ENCODE measurements around the gene FAM228A.
A peak's percentile ranks its signal among the peaks of the same experiment; 100 is the strongest.
"Not testable (repeated sequence)": the region's sequence is repeated elsewhere in the genome, so short reads cannot be mapped to it uniquely, and the experiment has no call there.

Gene FAM228A

DNA sequence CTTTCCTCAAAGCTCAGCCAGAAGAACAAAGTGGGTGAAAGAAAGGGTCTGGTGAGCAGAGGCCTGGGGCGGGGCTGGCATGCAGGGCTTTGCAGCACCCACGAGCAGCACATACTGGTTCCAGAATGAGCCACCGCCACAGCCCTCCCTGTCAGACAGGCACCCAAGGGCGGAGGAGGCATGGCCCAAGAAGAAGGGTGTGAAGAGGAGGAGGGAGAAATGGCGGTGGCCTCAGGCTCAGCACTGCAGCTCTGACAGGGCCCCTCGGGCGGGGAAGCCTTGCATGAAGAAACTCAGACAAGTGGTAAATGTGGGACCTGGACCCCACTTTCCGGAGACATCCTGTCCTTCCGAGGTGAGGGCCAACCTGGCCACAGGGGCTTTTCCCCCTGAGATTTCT lies 15.7 kb downstream of the FAM228A start:
- Histone ChIP-seq H3K4me1 (ENCODE audit: control insufficient read depth, insufficient read depth, low read length) (peaks cover 4% of the 10 kb centered on the region; the same call in 1 of the 2 replicates), H3K9ac (ENCODE audit: low read length) (no peak overlapping the region), H3K9me3 (ENCODE audit: control insufficient read depth, insufficient read depth, low read depth, low read length) (no peaks in the 10 kb centered on the region), H3K27ac (ENCODE audit: low read depth, low read length) (no peak overlapping the region), H3K4me3 (ENCODE audit: low read depth, low read length) (no peak overlapping the region), H3K36me3 (ENCODE audit: control insufficient read depth, insufficient read depth, low read length) (no peaks in the 10 kb centered on the region), H3K27me3 (ENCODE audit: control insufficient read depth, insufficient read depth, low read length) (no peaks in the 10 kb centered on the region)

DNA sequence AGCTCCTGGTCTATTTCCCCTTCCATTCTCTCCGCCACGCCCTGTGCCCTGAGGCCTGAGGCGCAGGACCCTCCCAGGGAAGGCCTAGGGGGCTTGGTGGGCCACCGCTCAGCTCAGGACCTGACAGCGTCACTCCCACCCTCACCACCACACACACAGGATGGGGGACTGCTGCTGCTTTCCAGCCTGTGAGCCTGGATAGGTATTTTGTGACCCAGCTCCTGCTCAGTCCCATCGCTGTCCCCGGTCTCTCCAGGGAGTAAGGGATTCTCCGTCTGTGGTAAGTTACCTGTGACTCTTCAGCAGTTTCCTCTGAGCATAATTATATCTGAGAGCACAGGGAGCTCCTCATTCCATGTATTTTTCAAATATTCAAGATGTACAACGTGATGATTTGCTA lies 16.3 kb downstream of the FAM228A start:
- no peaks in the 10 kb centered on the region for H3K9me3 ChIP-seq (ENCODE audit: control insufficient read depth, insufficient read depth, low read depth, low read length)
- peak overlapping the region; percentile 1 for H3K9ac ChIP-seq (ENCODE audit: low read length)
- H3K36me3 ChIP-seq (ENCODE audit: control insufficient read depth, insufficient read depth, low read length) = no peaks in the 10 kb centered on the region
- no peak overlapping the region for H3K27ac ChIP-seq (ENCODE audit: low read depth, low read length)
- H3K4me3 ChIP-seq (ENCODE audit: low read depth, low read length) = no peak overlapping the region
- peaks cover 4% of the 10 kb centered on the region; the same call in 1 of the 2 replicates for H3K4me1 ChIP-seq (ENCODE audit: control insufficient read depth, insufficient read depth, low read length)
- no peaks in the 10 kb centered on the region for H3K27me3 ChIP-seq (ENCODE audit: control insufficient read depth, insufficient read depth, low read length)

DNA sequence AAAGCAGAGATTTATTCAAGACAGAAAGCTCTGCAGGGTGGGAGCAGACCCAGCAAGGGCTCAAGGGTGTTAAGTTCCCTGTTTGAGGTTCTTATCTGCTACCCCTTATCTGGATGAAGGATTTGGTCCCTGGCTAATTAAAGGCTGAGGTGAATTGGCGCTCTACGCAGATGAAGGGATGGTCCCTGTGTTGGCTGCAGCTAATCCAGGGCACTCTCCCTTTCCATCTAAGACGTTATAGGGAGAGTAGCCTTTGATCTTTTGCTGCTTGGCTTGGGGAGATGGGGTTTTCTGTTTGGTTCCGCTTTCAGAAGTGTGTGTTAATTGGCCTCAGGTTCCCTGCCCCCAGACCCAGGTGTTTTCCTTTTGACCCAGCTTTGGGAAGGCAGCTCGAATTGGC lies 17.0 kb downstream of the FAM228A start:
- Histone ChIP-seq H3K4me3 (ENCODE audit: low read depth, low read length) (no peak overlapping the region), H3K36me3 (ENCODE audit: control insufficient read depth, insufficient read depth, low read length) (no peaks in the 10 kb centered on the region), H3K4me1 (ENCODE audit: control insufficient read depth, insufficient read depth, low read length) (peaks cover 4% of the 10 kb centered on the region; the same call in 1 of the 2 replicates), H3K9me3 (ENCODE audit: control insufficient read depth, insufficient read depth, low read depth, low read length) (no peaks in the 10 kb centered on the region), H3K27ac (ENCODE audit: low read depth, low read length) (no peak overlapping the region; the same call in 1 of the 2 replicates), H3K27me3 (ENCODE audit: control insufficient read depth, insufficient read depth, low read length) (no peaks in the 10 kb centered on the region), H3K9ac (ENCODE audit: low read length) (no peak overlapping the region)

DNA sequence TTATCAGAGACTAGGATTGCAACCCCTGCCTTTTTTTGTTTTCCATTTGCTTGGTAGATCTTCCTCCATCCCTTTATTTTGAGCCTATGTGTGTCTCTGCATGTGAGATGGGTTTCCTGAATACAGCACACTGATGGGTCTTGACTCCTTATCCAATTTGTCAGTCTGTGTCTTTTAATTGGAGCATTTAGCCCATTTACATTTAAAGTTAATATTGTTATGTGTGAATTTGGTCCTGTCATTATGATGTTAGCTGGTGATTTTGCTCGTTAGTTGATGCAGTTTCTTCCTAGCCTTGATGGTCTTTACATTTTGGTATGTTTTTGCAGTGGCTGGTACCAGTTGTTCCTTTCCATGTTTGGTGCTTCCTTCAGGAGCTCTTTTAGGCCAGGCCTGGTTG lies 22.4 kb downstream of the FAM228A start:
- H3K9me3 ChIP-seq (ENCODE audit: control insufficient read depth, insufficient read depth, low read depth, low read length); H3K4me3 ChIP-seq (ENCODE audit: low read depth, low read length); H3K27me3 ChIP-seq (ENCODE audit: control insufficient read depth, insufficient read depth, low read length); H3K27ac ChIP-seq (ENCODE audit: low read depth, low read length); H3K9ac ChIP-seq (ENCODE audit: low read length); H3K4me1 ChIP-seq (ENCODE audit: control insufficient read depth, insufficient read depth, low read length); H3K36me3 ChIP-seq (ENCODE audit: control insufficient read depth, insufficient read depth, low read length): not testable (repeated sequence)

DNA sequence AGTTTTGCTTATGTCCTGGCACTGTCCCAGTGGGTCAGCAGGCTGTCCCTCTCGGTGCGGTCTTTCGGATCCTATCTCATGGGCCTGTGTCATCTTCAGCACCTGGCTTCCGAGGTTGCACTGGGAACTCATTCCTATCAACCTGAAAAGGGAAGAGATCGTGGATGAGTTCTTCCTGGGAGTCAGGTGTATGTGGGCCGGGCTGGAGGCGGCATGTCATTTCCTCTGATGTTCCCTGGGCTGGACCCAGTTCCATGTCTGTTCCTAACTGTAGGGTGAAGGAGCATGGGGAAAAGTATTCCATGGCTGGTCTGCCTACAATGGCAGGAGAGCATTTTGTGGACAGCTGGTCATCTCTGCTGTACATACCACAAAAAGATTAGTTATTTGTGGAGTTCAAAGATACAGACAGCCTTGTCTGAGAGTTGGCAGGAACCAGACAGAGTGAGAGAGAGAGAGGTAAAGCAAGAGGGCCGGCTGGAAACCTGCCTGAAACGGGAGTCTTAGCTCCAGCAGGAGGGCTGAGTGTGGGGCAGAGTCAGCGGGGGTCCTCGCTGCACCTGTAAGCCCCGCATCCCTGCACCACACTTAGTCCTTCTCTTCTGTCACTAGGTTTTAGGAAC lies 25.2 kb downstream of the FAM228A start:
- no peak overlapping the region for H3K27ac ChIP-seq (ENCODE audit: low read depth, low read length)
- H3K36me3 ChIP-seq (ENCODE audit: control insufficient read depth, insufficient read depth, low read length) = 0 out of 2 replicates have a peak, but pooled peaks cover 6% of the 10 kb centered on the region
- H3K27me3 ChIP-seq (ENCODE audit: control insufficient read depth, insufficient read depth, low read length) = no peaks in the 10 kb centered on the region
- H3K4me1 ChIP-seq (ENCODE audit: control insufficient read depth, insufficient read depth, low read length) = no peaks in the 10 kb centered on the region
- no peak overlapping the region for H3K9ac ChIP-seq (ENCODE audit: low read length)
- H3K9me3 ChIP-seq (ENCODE audit: control insufficient read depth, insufficient read depth, low read depth, low read length) = no peaks in the 10 kb centered on the region
- no peak overlapping the region for H3K4me3 ChIP-seq (ENCODE audit: low read depth, low read length)

DNA sequence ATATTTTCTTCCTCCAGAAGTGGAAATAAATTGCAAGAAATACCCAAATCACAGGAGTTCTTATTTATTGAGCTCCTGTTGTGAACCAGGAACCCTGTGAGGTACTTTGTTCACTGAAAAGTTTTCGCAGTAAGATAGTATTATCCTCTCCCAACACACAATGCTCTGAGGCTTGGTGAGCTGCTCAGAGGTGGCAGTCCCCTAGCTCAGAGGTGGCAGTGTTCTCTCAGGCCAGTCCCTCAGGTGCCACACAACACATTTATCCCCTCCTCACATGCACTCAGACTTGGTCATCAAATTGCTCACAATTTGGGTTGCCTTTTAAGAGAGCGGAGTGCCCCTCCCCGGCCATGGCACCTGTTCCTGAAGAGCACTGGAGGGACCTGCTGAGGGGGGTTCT lies 25.9 kb downstream of the FAM228A start:
- Histone ChIP-seq H3K36me3 (ENCODE audit: control insufficient read depth, insufficient read depth, low read length) (0 out of 2 replicates have a peak, but pooled peaks cover 6% of the 10 kb centered on the region), H3K27ac (ENCODE audit: low read depth, low read length) (no peak overlapping the region), H3K27me3 (ENCODE audit: control insufficient read depth, insufficient read depth, low read length) (no peaks in the 10 kb centered on the region), H3K4me1 (ENCODE audit: control insufficient read depth, insufficient read depth, low read length) (no peaks in the 10 kb centered on the region), H3K9ac (ENCODE audit: low read length) (no peak overlapping the region), H3K4me3 (ENCODE audit: low read depth, low read length) (no peak overlapping the region), H3K9me3 (ENCODE audit: control insufficient read depth, insufficient read depth, low read depth, low read length) (no peaks in the 10 kb centered on the region)

DNA sequence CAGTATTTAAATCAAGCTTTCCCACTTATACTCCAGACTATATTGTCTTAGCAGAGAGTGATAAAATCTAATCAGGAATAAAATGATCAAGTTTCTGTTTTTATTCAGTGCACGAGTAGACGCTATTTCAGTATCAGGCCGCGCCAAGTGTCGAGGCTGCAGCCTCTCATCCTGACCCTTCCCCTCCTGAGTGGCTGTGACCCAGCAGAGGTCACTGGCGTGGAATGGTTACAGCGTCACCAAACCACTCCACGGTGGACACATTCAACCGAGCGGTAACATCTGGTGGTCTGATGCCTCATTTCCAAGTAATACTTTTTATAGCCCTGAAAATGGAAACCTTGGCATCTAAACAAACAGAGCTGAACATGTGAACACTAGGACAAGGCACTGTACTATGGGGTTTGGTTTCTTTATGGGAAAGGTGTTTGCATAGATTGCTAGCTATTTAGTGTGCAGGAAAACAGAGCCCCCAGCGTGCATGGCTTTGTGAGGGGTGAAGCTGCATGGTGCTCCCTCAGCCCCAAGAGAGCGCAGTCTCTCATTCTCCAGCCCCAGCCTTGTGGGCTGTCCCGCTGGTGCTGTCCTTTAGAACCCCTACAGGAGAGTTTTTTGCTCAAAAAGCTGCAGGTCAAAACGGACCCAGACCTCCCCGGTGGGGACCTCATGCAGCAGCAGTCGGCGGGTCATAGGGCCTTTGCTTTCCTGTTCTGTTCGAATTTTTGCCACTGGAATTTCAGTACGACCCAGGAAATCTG lies 28.4 kb downstream of the FAM228A start:
- Histone ChIP-seq H3K27me3 (ENCODE audit: control insufficient read depth, insufficient read depth, low read length) (no peaks in the 10 kb centered on the region), H3K4me1 (ENCODE audit: control insufficient read depth, insufficient read depth, low read length) (no peaks in the 10 kb centered on the region), H3K9ac (ENCODE audit: low read length) (no peak overlapping the region), H3K36me3 (ENCODE audit: control insufficient read depth, insufficient read depth, low read length) (0 out of 2 replicates have a peak, but pooled peaks cover 6% of the 10 kb centered on the region), H3K27ac (ENCODE audit: low read depth, low read length) (no peak overlapping the region), H3K9me3 (ENCODE audit: control insufficient read depth, insufficient read depth, low read depth, low read length) (no peaks in the 10 kb centered on the region), H3K4me3 (ENCODE audit: low read depth, low read length) (no peak overlapping the region)

DNA sequence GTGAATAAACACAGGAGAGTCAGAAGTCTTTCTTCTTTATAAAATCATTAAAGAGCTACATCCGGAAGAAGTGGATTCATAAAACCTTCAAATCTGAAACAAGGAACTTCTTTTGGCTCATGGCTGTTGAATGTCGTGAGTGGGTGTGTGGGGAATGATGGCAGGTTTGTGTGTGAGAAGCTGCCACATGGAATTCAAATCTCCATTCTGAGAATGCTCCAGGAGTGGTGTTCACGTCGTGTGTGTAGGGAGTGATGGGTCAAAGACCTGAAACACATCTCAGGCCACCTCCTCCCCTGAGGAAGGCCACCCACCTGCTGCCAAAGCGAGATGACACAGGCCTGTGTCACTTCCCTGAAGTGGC lies 28.9 kb downstream of the FAM228A start:
- Histone ChIP-seq H3K27me3 (ENCODE audit: control insufficient read depth, insufficient read depth, low read length) (no peaks in the 10 kb centered on the region), H3K27ac (ENCODE audit: low read depth, low read length) (no peak overlapping the region), H3K4me3 (ENCODE audit: low read depth, low read length) (no peak overlapping the region), H3K36me3 (ENCODE audit: control insufficient read depth, insufficient read depth, low read length) (0 out of 2 replicates have a peak, but pooled peaks cover 9% of the 10 kb centered on the region), H3K9me3 (ENCODE audit: control insufficient read depth, insufficient read depth, low read depth, low read length) (no peaks in the 10 kb centered on the region), H3K9ac (ENCODE audit: low read length) (no peak overlapping the region), H3K4me1 (ENCODE audit: control insufficient read depth, insufficient read depth, low read length) (no peaks in the 10 kb centered on the region)

DNA sequence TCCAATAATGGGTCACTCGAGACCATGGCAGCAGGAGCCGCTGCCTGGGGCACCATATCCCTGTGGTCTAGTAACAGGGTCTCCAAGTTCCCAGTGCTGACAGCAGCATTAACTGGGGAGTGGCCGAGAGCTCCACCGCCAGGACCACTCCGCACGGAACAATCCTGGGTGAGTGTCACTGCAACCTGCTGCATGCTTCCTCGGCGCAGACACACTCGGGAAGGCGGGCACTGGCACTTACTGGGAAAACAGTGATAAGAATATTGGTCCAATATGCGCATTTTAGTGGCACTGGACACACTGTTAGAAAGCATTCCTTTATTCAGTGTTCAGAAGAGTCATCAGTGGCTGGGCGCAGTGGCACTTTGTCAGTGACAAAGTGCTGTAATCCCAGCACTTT lies 29.7 kb downstream of the FAM228A start:
- H3K27me3 ChIP-seq (ENCODE audit: control insufficient read depth, insufficient read depth, low read length) = no peaks in the 10 kb centered on the region
- H3K4me1 ChIP-seq (ENCODE audit: control insufficient read depth, insufficient read depth, low read length) = no peaks in the 10 kb centered on the region
- H3K27ac ChIP-seq (ENCODE audit: low read depth, low read length) = no peak overlapping the region
- H3K9ac ChIP-seq (ENCODE audit: low read length) = no peak overlapping the region
- no peak overlapping the region for H3K4me3 ChIP-seq (ENCODE audit: low read depth, low read length)
- peaks cover 11% of the 10 kb centered on the region; the same call in 1 of the 2 replicates for H3K36me3 ChIP-seq (ENCODE audit: control insufficient read depth, insufficient read depth, low read length)
- H3K9me3 ChIP-seq (ENCODE audit: control insufficient read depth, insufficient read depth, low read depth, low read length) = no peaks in the 10 kb centered on the region

DNA sequence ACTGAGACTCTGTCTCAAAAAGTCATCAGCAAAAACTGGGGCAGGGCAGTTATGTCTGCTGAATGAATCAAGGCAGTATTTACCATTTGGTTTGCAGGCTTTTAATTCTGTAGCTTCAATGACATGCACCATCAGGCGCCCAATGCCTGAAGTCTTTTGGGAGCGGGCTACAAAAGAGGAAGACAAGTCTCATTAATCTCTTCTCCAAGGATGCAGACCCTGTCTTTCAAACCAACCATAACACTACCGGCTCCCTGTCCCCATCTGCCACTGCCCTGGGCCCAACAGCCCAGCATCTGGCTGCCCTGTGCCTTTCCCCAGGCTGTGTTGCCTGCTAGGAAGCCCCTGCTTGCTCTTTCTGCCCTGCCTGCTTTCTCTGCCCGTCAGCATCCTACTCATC lies 30.3 kb downstream of the FAM228A start:
- H3K4me3 ChIP-seq (ENCODE audit: low read depth, low read length) = no peak overlapping the region
- H3K27me3 ChIP-seq (ENCODE audit: control insufficient read depth, insufficient read depth, low read length) = no peaks in the 10 kb centered on the region
- H3K27ac ChIP-seq (ENCODE audit: low read depth, low read length) = no peak overlapping the region
- H3K36me3 ChIP-seq (ENCODE audit: control insufficient read depth, insufficient read depth, low read length) = peaks cover 11% of the 10 kb centered on the region; the same call in 1 of the 2 replicates
- H3K9ac ChIP-seq (ENCODE audit: low read length) = no peak overlapping the region
- H3K4me1 ChIP-seq (ENCODE audit: control insufficient read depth, insufficient read depth, low read length) = no peaks in the 10 kb centered on the region
- H3K9me3 ChIP-seq (ENCODE audit: control insufficient read depth, insufficient read depth, low read depth, low read length) = no peaks in the 10 kb centered on the region

DNA sequence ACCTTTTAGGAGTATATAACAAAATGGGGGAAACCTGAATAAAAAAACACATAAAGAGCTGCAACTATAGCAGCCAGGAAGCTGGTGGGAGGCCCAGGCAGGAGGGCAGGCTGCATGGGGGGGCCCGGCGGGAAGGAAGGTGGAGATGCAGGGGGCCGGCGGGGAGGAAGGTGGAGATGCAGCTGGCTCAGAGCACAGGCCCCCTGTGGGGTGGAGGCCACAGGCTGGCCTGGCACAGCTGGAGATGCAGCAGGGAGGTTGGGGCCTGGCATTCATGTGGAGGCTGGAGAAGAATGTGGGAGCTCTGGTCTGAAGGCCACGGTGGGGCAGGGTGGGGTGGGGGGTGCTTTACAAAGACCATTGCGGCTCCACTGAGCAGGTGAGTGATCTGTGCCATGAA lies 31.4 kb downstream of the FAM228A start:
- Histone ChIP-seq H3K9ac (ENCODE audit: low read length) (no peak overlapping the region), H3K27me3 (ENCODE audit: control insufficient read depth, insufficient read depth, low read length) (no peaks in the 10 kb centered on the region)

More for the DNA sequence above, 31.4 kb downstream of the FAM228A start:
- Histone ChIP-seq H3K36me3 (ENCODE audit: control insufficient read depth, insufficient read depth, low read length) (peaks cover 11% of the 10 kb centered on the region; the same call in 1 of the 2 replicates), H3K4me3 (ENCODE audit: low read depth, low read length) (no peak overlapping the region), H3K27ac (ENCODE audit: low read depth, low read length) (no peak overlapping the region), H3K4me1 (ENCODE audit: control insufficient read depth, insufficient read depth, low read length) (no peaks in the 10 kb centered on the region), H3K9me3 (ENCODE audit: control insufficient read depth, insufficient read depth, low read depth, low read length) (no peaks in the 10 kb centered on the region)

Data from HUES6 (cell line).